Measurements from ENCODE around the gene STAT3.
"Not testable (repeated sequence)": the region's sequence is repeated elsewhere in the genome, so short reads cannot be mapped to it uniquely, and the experiment has no call there.

Gene STAT3

DNA sequence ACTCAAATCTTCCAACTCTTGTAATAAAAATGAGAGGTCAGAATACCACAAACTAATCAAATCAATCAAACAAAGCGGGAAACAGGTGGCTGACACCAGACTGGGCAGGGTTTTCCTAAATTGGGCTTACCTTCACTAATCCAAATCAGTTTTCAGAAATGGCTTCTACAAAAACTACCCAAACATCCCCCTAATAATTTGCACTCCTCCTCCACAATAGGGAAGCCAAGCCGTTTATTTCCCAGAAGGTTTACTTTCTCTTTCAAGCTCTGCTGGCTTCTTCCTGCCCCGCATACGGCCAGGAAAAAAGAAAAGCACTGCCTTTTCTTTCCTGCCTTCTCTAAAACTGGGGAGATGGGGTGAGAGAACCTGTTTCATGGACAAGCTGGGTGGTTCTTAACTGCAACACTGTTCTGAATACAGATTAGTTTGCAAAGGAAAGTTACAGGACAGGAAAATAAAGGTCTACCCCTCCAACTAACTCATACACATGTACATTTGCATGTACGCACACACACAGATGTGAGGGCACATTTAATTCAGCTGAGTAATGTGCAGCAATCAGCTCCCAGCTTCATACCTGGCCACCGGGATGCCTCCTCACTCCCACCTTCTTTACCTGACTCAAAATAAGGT lies 9.2 kb downstream of the STAT3 start:
- DNase-seq = no peak

- no peak for DNase-seq
These were observed 9.8 kb downstream of the STAT3 start for GRCh38 chr17:42378359-42378958.

- DNase-seq = no peak
These were observed 14.3 kb downstream of the STAT3 start for GRCh38 chr17:42373896-42374295.

GRCh38 chr17:42372142-42372541 lies 16.1 kb downstream of the STAT3 start:
- no peak for DNase-seq

DNA sequence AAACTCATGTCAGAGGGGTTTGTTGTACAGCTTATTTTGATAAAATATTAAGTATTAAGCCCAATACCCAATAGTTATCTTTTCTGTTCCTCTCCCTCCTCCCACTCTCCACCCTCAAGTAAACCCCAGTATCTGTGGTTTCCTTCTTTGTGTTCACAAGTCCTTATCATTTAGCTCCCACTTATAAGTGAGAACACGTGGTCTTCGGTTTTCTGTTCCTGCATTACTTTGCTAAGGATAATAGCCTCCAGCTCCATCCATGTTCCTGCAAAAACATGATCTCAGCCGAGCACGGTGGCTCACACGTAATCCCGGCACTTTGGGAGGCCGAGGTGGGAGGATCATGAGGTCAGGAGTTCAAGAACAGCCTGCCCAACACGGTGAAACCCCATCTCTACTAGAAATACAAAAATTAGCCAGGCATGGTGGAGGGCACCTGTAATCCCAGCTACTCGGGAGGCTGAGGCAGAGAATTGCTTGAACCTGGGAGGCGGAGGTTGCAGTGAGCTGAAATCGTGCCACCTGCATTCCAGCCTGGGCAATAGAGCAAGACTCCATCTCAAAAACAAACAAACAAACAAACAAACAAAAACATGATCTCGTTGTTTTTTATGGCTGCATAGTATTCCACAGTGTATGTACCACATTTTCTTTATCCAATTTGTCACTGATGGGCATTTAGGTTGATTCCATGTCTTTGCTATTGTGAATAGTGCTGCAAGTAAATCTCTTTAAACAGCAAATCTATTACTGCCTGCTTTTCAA lies 19.3 kb downstream of the STAT3 start:
- not testable (repeated sequence) for DNase-seq

GRCh38 chr17:42368310-42368709 lies 19.9 kb downstream of the STAT3 start:
- not testable (repeated sequence) for DNase-seq

DNA sequence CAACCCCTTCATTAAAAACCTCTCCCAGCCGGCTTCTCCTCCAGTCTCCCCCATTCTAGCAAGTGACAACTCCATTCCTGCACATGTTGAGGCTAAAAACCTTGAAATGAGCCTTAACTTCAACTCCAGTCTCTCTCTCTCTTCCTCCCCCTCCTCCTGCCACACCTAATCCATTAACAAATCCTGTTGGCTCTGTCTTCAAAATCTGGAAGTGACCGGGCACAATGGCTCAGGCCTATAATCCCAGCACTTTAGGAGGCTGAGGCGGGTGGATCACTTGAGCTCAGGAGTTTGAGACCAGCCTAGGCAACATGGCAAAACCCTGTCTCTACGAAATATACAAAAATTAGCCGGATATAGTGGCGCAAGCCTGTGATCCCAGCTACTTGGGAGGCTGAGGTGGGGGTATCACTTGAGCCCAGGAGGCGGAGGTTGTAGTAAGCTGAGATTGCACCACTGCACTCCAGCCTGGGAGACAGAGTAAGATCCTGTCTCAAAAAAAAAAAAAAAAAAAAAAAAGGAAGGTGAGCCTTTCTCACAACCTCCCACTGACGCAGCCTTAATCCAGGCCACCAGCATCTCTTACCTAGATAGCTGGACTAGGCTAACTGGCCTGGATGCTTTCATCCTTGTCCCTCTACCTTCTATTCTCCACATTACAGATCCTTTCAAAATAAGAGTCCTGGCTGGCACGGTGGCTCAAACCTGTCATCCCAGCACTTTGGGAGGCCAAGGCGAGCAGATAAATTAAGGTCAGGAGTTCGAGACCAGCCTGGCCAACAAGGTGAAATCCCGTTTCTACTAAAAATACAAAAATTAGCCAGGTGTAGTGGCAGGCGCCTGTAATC lies 21.8 kb downstream of the STAT3 start:
- not testable (repeated sequence) for DNase-seq

DNA sequence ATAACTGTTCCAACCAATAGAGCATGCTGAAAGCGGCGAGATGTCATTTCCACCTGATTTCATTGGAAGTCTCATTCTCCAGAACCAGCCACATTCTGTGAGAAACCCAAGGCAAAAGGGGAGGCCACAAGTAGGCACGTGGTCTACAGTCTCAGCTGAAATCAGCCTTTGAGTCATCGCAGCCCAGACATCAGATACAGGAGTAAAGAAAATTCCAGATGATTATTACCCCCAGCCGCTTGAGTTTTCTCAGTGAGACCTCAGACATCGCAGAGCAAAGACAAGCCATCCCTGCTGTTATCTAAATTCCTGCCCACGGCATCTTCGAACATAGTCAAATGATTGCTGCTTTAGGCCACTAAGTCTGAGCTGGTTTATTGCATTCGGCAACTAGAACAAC lies 23.1 kb downstream of the STAT3 start:
- DNase-seq = no peak

GRCh38 chr17:42363767-42364585 lies 24.3 kb downstream of the STAT3 start:
- DNase-seq = no peak

DNA sequence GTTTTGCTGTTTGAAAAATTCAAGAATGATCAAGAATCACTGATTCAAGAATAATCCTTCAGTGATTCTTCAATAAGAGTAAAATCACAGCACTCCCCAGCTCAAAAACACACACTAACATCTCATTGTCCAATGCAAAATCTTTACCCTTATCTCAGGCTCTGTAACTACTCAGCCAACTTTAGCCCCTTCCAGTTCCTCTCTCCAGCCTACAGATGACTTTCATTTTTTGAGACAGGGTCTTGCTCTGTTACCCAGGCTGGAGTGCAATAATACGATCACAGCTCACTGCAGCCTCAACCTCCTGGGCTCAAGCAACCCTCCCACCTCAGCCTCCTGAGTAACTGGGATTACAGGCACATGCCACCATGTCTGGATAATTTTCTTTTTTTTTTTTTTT lies 25.0 kb downstream of the STAT3 start:
- DNase-seq = no peak

- no peak for DNase-seq
These were observed 25.8 kb downstream of the STAT3 start for GRCh38 chr17:42362245-42362961.

- DNase-seq = no peak
These were observed 26.5 kb downstream of the STAT3 start for GRCh38 chr17:42361781-42362186.

DNA sequence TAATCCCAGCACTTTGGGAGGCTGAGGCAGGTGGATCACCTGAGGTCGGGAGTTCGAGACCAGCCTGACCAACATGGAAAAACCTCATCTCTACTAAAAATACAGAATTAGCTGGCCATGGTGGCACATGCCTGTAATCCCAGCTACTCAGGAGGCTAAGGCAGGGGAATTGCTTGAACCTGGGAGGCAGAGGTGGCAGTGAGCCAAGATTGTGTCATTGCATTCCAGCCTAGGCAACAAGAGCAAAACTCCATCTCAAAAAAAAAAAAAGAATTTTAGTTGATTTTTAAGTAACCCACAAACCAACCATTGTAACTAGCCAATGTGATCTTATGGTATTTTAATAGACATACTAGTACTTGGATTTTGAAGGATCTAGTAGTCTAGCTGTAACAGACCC lies 27.9 kb downstream of the STAT3 start:
- DNase-seq = not testable (repeated sequence)

DNA sequence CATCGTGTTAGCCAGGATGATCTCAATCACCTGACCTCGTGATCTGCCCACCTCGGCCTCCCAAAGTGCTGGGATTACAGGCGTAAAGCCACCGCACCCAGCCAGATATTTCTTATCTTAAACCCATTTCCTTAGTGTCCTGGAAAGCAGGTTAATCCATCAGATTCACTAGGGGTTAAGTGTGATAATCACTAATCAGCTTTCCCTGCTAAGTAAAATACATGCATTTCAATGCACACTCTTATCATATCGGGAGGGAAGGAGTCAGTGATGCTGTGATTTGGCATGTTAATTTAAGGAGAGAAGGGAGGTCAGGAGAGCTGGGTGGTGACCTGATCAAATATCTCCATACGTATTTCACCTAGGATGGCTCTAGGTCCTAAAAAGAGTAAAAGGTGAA lies 29.1 kb downstream of the STAT3 start:
- no peak for DNase-seq

GRCh38 chr17:42358434-42358833 lies 29.8 kb downstream of the STAT3 start:
- DNase-seq = no peak

DNA sequence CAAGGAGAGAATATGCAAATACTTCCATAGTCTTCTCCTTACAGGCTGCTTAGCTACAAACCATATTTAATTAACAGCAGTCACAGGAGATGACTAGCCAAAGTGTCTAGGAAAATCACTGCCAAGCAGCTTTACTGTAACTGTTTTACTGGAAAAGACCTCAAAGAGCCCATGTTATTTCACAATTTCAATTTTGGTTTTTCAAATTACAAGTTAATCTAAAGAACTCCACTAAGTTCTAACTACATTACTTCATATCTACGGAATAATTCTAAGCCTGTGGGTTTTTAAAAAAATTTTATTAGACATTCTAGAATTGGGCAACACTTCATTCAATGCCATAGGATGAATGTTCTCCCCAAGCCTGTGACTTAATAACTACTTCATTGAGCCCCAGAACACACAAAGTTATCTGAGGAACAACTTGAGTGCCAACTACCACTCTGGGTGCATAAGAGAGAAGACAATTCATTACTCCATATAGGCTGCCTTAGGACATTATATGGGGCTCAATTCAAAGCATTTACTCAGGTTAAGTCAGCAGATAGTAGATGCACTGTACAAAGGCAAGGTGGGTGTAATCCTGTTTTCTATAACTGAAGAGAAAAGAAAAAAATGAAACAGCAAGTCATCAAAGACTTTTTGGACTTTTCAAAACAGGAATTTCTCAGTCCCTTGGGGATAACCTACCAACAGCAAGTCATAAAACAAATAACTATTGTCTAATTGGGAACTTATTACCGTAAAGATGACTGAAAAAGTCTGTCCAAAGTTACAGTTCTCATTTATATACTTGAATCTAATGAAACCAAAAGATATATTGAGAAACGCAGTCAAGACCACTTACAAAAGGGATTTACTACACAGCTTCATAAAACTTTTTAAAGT lies 33.0 kb downstream of the STAT3 start:
- no peak for DNase-seq

DNA sequence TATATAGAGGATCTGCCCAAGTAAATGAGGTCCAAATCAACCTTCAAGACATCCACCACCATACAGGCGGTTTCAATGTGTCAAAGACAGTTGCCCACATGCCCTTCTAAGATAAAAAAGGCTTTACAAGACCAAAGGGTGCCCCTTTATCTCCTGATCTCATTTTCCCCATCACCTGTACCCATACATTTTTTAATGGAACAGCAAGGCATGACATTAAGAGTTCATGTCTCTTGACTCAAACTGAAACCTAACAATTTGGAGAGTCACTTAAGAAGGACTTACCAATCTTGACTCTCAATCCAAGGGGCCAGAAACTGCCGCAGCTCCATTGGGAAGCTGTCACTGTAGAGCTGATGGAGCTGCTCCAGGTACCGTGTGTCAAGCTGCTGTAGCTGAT lies 40.1 kb downstream of the STAT3 start:
- DNase-seq = no peak

GRCh38 chr17:42347606-42348005 lies 40.6 kb downstream of the STAT3 start:
- no peak for DNase-seq

- DNase-seq = no peak
These were observed 41.0 kb downstream of the STAT3 start for GRCh38 chr17:42347198-42347597.

DNA sequence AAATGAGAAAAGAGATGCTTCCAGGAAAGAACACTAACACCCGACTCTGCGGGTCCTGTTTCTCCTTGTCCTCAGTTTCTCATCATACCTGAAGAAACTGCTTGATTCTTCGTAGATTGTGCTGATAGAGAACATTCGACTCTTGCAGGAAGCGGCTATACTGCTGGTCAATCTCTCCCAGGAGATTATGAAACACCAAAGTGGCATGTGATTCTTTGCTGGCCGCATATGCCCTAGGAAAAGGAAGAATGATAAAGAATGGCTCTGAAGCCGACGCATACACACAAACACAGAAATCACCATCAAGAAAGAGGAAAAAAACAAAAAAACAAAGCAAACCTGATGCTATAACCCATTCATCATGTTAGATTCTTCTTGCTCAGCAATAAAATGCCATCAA lies 41.8 kb downstream of the STAT3 start:
- DNase-seq = no peak
